Inflammatory macrophage treated with lipopolysaccharide for 4 hours (primary cell): ENCODE data around the gene MLC1.
A peak's percentile ranks its signal among the peaks of the same experiment; 100 is the strongest.

Source experiments
- DNase-seq: peaks from one replicate; pipeline ENCODE4 v3.0.0-alpha.2; 2020

Gene MLC1

GRCh38 chr22:50085211-50085972 is at the start of gene MLC1:
TSS of gene MLC1 (minus strand) at chr22:50085426. CDS start at chr22:50084902, 524 bp downstream.
- DNase-seq: peak; percentile 41

GRCh38 chr22:50134481-50134880 is 49.3 kb upstream of the MLC1 start:
- DNase-seq: no peak

GRCh38 chr22:50131894-50132293 is 46.7 kb upstream of the MLC1 start:
- no peak for DNase-seq

GRCh38 chr22:50129121-50129736 is 44.0 kb upstream of the MLC1 start:
- DNase-seq: no peak

- DNase-seq: no peak
Measured at GRCh38 chr22:50125029-50125428, 39.8 kb upstream of the MLC1 start.

GRCh38 chr22:50123119-50123518 is 37.9 kb upstream of the MLC1 start:
- no peak for DNase-seq

GRCh38 chr22:50121202-50121740 is 36.0 kb upstream of the MLC1 start:
- DNase-seq: no peak

GRCh38 chr22:50119768-50120251 is 34.6 kb upstream of the MLC1 start:
- DNase-seq: no peak

- no peak for DNase-seq
Measured at GRCh38 chr22:50119169-50119767, 34.0 kb upstream of the MLC1 start.

- DNase-seq: no peak
Measured at GRCh38 chr22:50118557-50119168, 33.4 kb upstream of the MLC1 start.

- no peak for DNase-seq
Measured at GRCh38 chr22:50118129-50118528, 32.9 kb upstream of the MLC1 start.

GRCh38 chr22:50117168-50117762 is 32.0 kb upstream of the MLC1 start:
- DNase-seq: no peak

- no peak for DNase-seq
Measured at GRCh38 chr22:50115693-50116092, 30.5 kb upstream of the MLC1 start.

GRCh38 chr22:50114221-50115021 is 29.2 kb upstream of the MLC1 start:
- DNase-seq: no peak

- peak; percentile 46 for DNase-seq
Measured at GRCh38 chr22:50112151-50113118, 27.2 kb upstream of the MLC1 start.

- no peak for DNase-seq
Measured at GRCh38 chr22:50111056-50111455, 25.8 kb upstream of the MLC1 start.

GRCh38 chr22:50107529-50107928 is 22.3 kb upstream of the MLC1 start:
- DNase-seq: no peak

- DNase-seq: peak; percentile 33
Measured at GRCh38 chr22:50105208-50106100, 20.2 kb upstream of the MLC1 start.

- no peak for DNase-seq
Measured at GRCh38 chr22:50104141-50104544, 18.9 kb upstream of the MLC1 start.

- no peak for DNase-seq
Measured at GRCh38 chr22:50102946-50103345, 17.7 kb upstream of the MLC1 start.
